Keratinocyte (primary cell): ENCODE measurements around the gene ATP2B1.

Experiments
- CTCF ChIP-seq, 3 experiments: IDR thresholded peaks in 1 of 3; conservative IDR thresholded peaks in 1 of 3; optimal IDR thresholded peaks in 1 of 3; 2 replicates in 2 of 3; 3 replicates in 1 of 3; pipeline versions ENCODE3 to v1.5.1; 2011; ENCODE audit warnings: low read length in 3 of 3, mild to moderate bottlenecking in 3 of 3, moderate library complexity in 2 of 3, control low read depth in 1 of 3, inconsistent platforms in 1 of 3; ENCODE audit not compliant: insufficient read depth in 2 of 3; ENCODE audit errors: extremely low read depth in 1 of 3
- EZH2 ChIP-seq: IDR thresholded peaks from one replicate; pipeline ENCODE4 v1.6.1; 2012; ENCODE audit warnings: inconsistent platforms, mild to moderate bottlenecking, low read length, moderate library complexity

GRCh38 chr12:89717759-89718523, 9.3 kb upstream of the ATP2B1 start:
- TF ChIP-seq CTCF (optimal IDR thresholded peaks at IDR 0.05 in 1 of 3, IDR thresholded peaks at IDR 0.05 in 1 of 3, conservative IDR thresholded peaks at IDR 0.05 in 1 of 3; ENCODE audit: extremely low read depth in 1 of 3, insufficient read depth in 2 of 3, low read length in 3 of 3) (no peak), EZH2 (no peak)
